ENCODE results near the gene CAMK1D.

The CAMK1D gene

DNA sequence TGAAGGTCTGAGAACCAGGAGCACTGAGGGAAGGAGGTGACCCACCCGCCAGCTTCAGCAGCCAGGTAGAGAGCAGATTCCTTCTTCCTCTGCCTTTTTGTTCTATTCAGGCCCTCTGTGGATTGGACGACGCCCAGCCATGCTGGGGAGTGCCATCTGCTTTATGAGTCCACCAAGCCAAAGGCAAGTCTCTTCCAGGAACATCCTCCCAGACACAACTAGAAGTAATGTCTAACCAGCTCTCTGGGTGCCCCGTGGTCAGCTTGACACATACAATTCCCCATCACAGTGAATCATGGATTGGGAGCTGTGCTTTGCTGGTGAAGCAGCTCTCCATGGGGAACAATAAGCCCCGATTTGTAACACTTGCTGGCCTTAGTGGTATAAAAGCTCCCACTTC, 526.9 kb downstream of the CAMK1D start:
- no peak for TF ChIP-seq POLR2A (IDR thresholded peaks at IDR 0.05; ENCODE audit: extremely low read depth, insufficient read length)
- no peak for TF ChIP-seq CTCF (IDR thresholded peaks at IDR 0.05; ENCODE audit: low read depth, low read length)
- TF ChIP-seq MAX (IDR thresholded peaks at IDR 0.05; ENCODE audit: low read depth, low read length), result no peak
- no peak for TF ChIP-seq MYC (IDR thresholded peaks at IDR 0.05; ENCODE audit: low read depth, low read length)
- no peak overlapping the region for H3K4me3 ChIP-seq (ENCODE audit: low read depth, low read length)
- DNase-seq (ENCODE audit: low read depth), result no peak

DNA sequence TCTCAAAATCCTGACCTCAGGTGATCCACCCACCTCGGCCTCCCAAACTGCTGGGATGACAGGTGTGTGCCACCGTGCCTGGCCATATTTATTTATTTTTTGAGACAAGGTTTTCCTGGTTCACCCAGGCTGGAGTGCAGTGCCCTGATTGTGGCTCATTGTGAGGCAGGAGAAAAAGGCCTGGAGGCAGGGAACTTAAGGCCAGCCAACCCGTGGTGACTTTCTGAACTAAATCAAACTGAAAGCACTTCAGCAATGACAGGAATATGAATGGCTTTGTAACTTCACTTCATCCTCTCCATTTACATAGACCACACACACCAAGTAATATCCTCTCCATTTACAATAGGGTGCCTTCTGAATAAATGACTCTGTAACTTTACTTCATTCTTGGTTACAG, 527.8 kb downstream of the CAMK1D start:
- no peak overlapping the region for H3K4me3 ChIP-seq (ENCODE audit: low read depth, low read length)
- no peak for TF ChIP-seq CTCF (IDR thresholded peaks at IDR 0.05; ENCODE audit: low read depth, low read length)
- no peak for DNase-seq (ENCODE audit: low read depth)

DNA sequence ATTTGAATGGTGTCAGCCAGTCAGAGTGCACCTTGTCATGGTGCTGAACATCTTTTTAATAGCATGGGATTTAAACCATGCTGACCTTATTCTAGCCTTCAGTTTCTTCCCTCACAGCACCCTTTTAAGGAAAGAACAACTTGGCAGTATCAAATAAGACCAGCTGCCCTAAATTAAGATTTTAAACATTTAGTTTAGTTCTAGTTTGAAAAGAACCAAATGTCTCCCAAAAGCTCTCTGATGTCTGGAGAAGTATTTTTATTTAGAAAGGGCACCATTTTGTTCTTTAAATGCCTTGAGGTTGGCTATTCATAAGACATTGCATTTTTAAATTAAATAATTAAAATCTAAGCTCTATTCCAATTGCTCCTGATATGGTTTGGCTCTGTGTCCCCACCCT, 531.1 kb downstream of the CAMK1D start:
- DNase-seq (ENCODE audit: low read depth), result no peak
- no peak for TF ChIP-seq MAX (IDR thresholded peaks at IDR 0.05; ENCODE audit: low read depth, low read length)

GRCh38 chr10:12884851-12885250, 535.5 kb downstream of the CAMK1D start:
- TF ChIP-seq MAX (IDR thresholded peaks at IDR 0.05; ENCODE audit: low read depth, low read length), result no peak
- no peak for TF ChIP-seq POLR2A (IDR thresholded peaks at IDR 0.05; ENCODE audit: extremely low read depth, insufficient read length)
- no peak for TF ChIP-seq CTCF (IDR thresholded peaks at IDR 0.05; ENCODE audit: low read depth, low read length)
- TF ChIP-seq MYC (IDR thresholded peaks at IDR 0.05; ENCODE audit: low read depth, low read length), result no peak
- no peak for DNase-seq (ENCODE audit: low read depth)
- no peak overlapping the region for H3K4me3 ChIP-seq (ENCODE audit: low read depth, low read length)

More for the DNA sequence above, 531.1 kb downstream of the CAMK1D start:
- no peak overlapping the region for H3K4me3 ChIP-seq (ENCODE audit: low read depth, low read length)

Measured in NB4 (cell line).